Loucy (cell line): Measurements from ENCODE around the gene HOGA1.

ENCODE experiments used
- H2AFZ ChIP-seq: fragments of 200-600 bp; sonication (generic); 2 replicates; pipeline ENCODE4 v1.6.0; 2016; ENCODE audit warnings: antibody characterized with exemption, mild to moderate bottlenecking, low read length, moderate library complexity
- H3F3A ChIP-seq: fragments of 200-600 bp; 2 replicates; pipeline ENCODE4 v1.6.0; 2016; ENCODE audit warnings: antibody characterized with exemption, low read depth, mild to moderate bottlenecking
- H3K27me3 ChIP-seq: fragments of 200-600 bp; sonication (generic); 2 replicates; pipeline ENCODE4 v1.6.1; 2014; ENCODE audit warnings: low read length, mild to moderate bottlenecking; ENCODE audit not compliant: insufficient read depth, poor library complexity, severe bottlenecking
- H3K36me3 ChIP-seq: fragments of 200-600 bp; sonication (generic); 2 replicates; pipeline ENCODE4 v1.6.1; 2016; ENCODE audit warnings: low read length; ENCODE audit not compliant: insufficient read depth
- H3K4me1 ChIP-seq: fragments of 200-600 bp; sonication (generic); 2 replicates; pipeline ENCODE4 v1.5.1; 2014; ENCODE audit warnings: low read length, mild to moderate bottlenecking; ENCODE audit not compliant: insufficient read depth, poor library complexity, severe bottlenecking
- H3K4me2 ChIP-seq: fragments of 200-600 bp; sonication (generic); 2 replicates; pipeline ENCODE4 v1.6.0; 2014; ENCODE audit warnings: antibody characterized with exemption, low read length, low read depth, mild to moderate bottlenecking; ENCODE audit not compliant: poor library complexity, severe bottlenecking
- H3K4me3 ChIP-seq: fragments of 200-600 bp; sonication (generic); 2 replicates; pipeline ENCODE4 v1.5.1; 2014; ENCODE audit warnings: low read length, mild to moderate bottlenecking, mixed read lengths; ENCODE audit not compliant: poor library complexity, severe bottlenecking
- H3K79me2 ChIP-seq: fragments of 200-600 bp; sonication (generic); 2 replicates; pipeline ENCODE4 v1.6.1; 2014; ENCODE audit warnings: low read length; ENCODE audit not compliant: insufficient read depth
- H3K9ac ChIP-seq: fragments of 200-600 bp; sonication (generic); 2 replicates; pipeline ENCODE4 v1.6.0; 2014; ENCODE audit warnings: mild to moderate bottlenecking, low read depth, low read length, moderate library complexity; ENCODE audit not compliant: poor library complexity, severe bottlenecking
- H3K9me2 ChIP-seq: fragments of 200-600 bp; sonication (generic); replicated peaks from 2 replicates; pipeline ENCODE4 v1.6.1; 2016; ENCODE audit warnings: low read depth, low read length, mixed read lengths
- H3K9me3 ChIP-seq: fragments of 200-600 bp; sonication (generic); 2 replicates; pipeline ENCODE4 v1.6.1; 2014; ENCODE audit warnings: mild to moderate bottlenecking, antibody characterized with exemption, low read length, low read depth; ENCODE audit not compliant: insufficient read depth
- H4K20me1 ChIP-seq: fragments of 200-600 bp; sonication (generic); 2 replicates; pipeline ENCODE4 v1.6.0; 2014; ENCODE audit warnings: antibody characterized with exemption, low read length, mild to moderate bottlenecking; ENCODE audit not compliant: insufficient read depth, poor library complexity, severe bottlenecking
- CTCF ChIP-seq: fragments of 200-600 bp; sonication (generic); conservative IDR thresholded peaks from 2 replicates; pipeline ENCODE4 v1.5.1; 2014; ENCODE audit warnings: mild to moderate bottlenecking, antibody characterized with exemption, low read length
- EZH2phosphoT487 ChIP-seq: fragments of 200-600 bp; IDR thresholded peaks from 2 replicates; pipeline ENCODE4 v1.6.1; 2018; ENCODE audit warnings: antibody characterized with exemption, mild to moderate bottlenecking, moderate library complexity, borderline replicate concordance

Gene HOGA1

GRCh38 chr10:97548828-97549455 is 35.2 kb upstream of the HOGA1 start:
- Histone ChIP-seq H3K9me3 (no peaks in the 10 kb centered on the region), H2AFZ (no peak overlapping the region), H3K9me2 (no peaks in the 10 kb centered on the region), H4K20me1 (no peaks in the 10 kb centered on the region), H3K36me3 (no peaks in the 10 kb centered on the region), H3F3A (no peaks in the 10 kb centered on the region), H3K79me2 (no peaks in the 10 kb centered on the region), H3K27me3 (no peaks in the 10 kb centered on the region), H3K4me3 (no peak overlapping the region), H3K9ac (no peak overlapping the region), H3K4me1 (no peaks in the 10 kb centered on the region), H3K4me2 (no peak overlapping the region)
- TF ChIP-seq CTCF, result no peak
- TF ChIP-seq EZH2phosphoT487, result no peak

GRCh38 chr10:97549587-97550322 is 34.4 kb upstream of the HOGA1 start:
- no peaks in the 10 kb centered on the region for H4K20me1 ChIP-seq
- TF ChIP-seq CTCF, result no peak
- TF ChIP-seq EZH2phosphoT487, result no peak

GRCh38 chr10:97550336-97551149 is 33.6 kb upstream of the HOGA1 start:
- no peaks in the 10 kb centered on the region for H3K79me2 ChIP-seq
- H2AFZ ChIP-seq, result no peak overlapping the region
- H3K4me1 ChIP-seq, result no peaks in the 10 kb centered on the region
- no peaks in the 10 kb centered on the region for H3K27me3 ChIP-seq
- no peaks in the 10 kb centered on the region for H3K9me2 ChIP-seq
- H3K4me3 ChIP-seq, result no peak overlapping the region
- no peaks in the 10 kb centered on the region for H4K20me1 ChIP-seq
- H3K4me2 ChIP-seq, result no peak overlapping the region
- TF ChIP-seq EZH2phosphoT487 (no peak), CTCF (no peak; the same call in 1 of the 2 replicates)
- H3F3A ChIP-seq, result no peaks in the 10 kb centered on the region
- H3K36me3 ChIP-seq, result no peaks in the 10 kb centered on the region
- H3K9ac ChIP-seq, result no peak overlapping the region
- no peaks in the 10 kb centered on the region for H3K9me3 ChIP-seq

More at GRCh38 chr10:97549587-97550322, 34.4 kb upstream of the HOGA1 start:
- H3K9me2 ChIP-seq, result no peaks in the 10 kb centered on the region
- no peak overlapping the region for H3K9ac ChIP-seq
- H3K36me3 ChIP-seq, result no peaks in the 10 kb centered on the region
- no peak overlapping the region for H3K4me3 ChIP-seq
- H3K4me1 ChIP-seq, result no peaks in the 10 kb centered on the region
- H3F3A ChIP-seq, result no peaks in the 10 kb centered on the region
- no peak overlapping the region for H2AFZ ChIP-seq
- H3K79me2 ChIP-seq, result no peaks in the 10 kb centered on the region
- H3K4me2 ChIP-seq, result no peak overlapping the region
- no peaks in the 10 kb centered on the region for H3K27me3 ChIP-seq
- H3K9me3 ChIP-seq, result no peaks in the 10 kb centered on the region
